ENCODE results near the gene WDR83.
"Not testable (repeated sequence)": the region's sequence is repeated elsewhere in the genome, so short reads cannot be mapped to it uniquely, and the experiment has no call there.

Gene WDR83

GRCh38 chr19:12666265-12667048 lies at the start of gene WDR83, which contains the start of gene MAN2B1:
Gene WDR83 (plus strand): TSS chr19:12666807. CDS start chr19:12669791, 2,984 bp downstream.
Gene MAN2B1 (minus strand): TSS chr19:12666742. CDS start chr19:12666701, 41 bp downstream.
- peak; percentile 23 for DNase-seq (ENCODE audit: low read depth)

- no peak for DNase-seq (ENCODE audit: low read depth)
Observed at GRCh38 chr19:12617646-12618045, 49.0 kb upstream of the WDR83 start.

- DNase-seq (ENCODE audit: low read depth): not testable (repeated sequence)
Observed at GRCh38 chr19:12621253-12622024, 45.2 kb upstream of the WDR83 start.

GRCh38 chr19:12623361-12624031 lies 43.1 kb upstream of the WDR83 start:
- DNase-seq (ENCODE audit: low read depth): no peak

GRCh38 chr19:12626958-12627357 lies 39.6 kb upstream of the WDR83 start:
- no peak for DNase-seq (ENCODE audit: low read depth)

GRCh38 chr19:12628040-12629022 lies 38.3 kb upstream of the WDR83 start:
- no peak for DNase-seq (ENCODE audit: low read depth)

GRCh38 chr19:12629215-12629614 lies 37.4 kb upstream of the WDR83 start:
- no peak for DNase-seq (ENCODE audit: low read depth)

GRCh38 chr19:12636631-12637030 lies 30.0 kb upstream of the WDR83 start:
- no peak for DNase-seq (ENCODE audit: low read depth)

GRCh38 chr19:12638611-12639182 lies 27.9 kb upstream of the WDR83 start:
- no peak for DNase-seq (ENCODE audit: low read depth)

- DNase-seq (ENCODE audit: low read depth): peak; percentile 48
Observed at GRCh38 chr19:12639901-12640613, 26.6 kb upstream of the WDR83 start.

GRCh38 chr19:12641456-12641855 lies 25.2 kb upstream of the WDR83 start:
- no peak for DNase-seq (ENCODE audit: low read depth)

GRCh38 chr19:12642506-12642905 lies 24.1 kb upstream of the WDR83 start:
- DNase-seq (ENCODE audit: low read depth): no peak

GRCh38 chr19:12643716-12644115 lies 22.9 kb upstream of the WDR83 start:
- DNase-seq (ENCODE audit: low read depth): not testable (repeated sequence)

GRCh38 chr19:12646551-12646950 lies 20.1 kb upstream of the WDR83 start:
- no peak for DNase-seq (ENCODE audit: low read depth)

- DNase-seq (ENCODE audit: low read depth): no peak
Observed at GRCh38 chr19:12647047-12647446, 19.6 kb upstream of the WDR83 start.

GRCh38 chr19:12647490-12648071 lies 19.0 kb upstream of the WDR83 start:
- DNase-seq (ENCODE audit: low read depth): no peak

- DNase-seq (ENCODE audit: low read depth): no peak
Observed at GRCh38 chr19:12648088-12648487, 18.5 kb upstream of the WDR83 start.

- DNase-seq (ENCODE audit: low read depth): no peak
Observed at GRCh38 chr19:12649941-12650340, 16.7 kb upstream of the WDR83 start.

GRCh38 chr19:12652219-12652618 lies 14.4 kb upstream of the WDR83 start:
- no peak for DNase-seq (ENCODE audit: low read depth)

- DNase-seq (ENCODE audit: low read depth): no peak
Observed at GRCh38 chr19:12655546-12655945, 11.1 kb upstream of the WDR83 start.

Data from fibroblast of the conjunctiva (primary cell).